GM03348 (cell line): ENCODE data around the gene MOAP1.
A peak's percentile ranks its signal among the peaks of the same experiment; 100 is the strongest.
"Not testable (repeated sequence)": the region's sequence is repeated elsewhere in the genome, so short reads cannot be mapped to it uniquely, and the experiment has no call there.

Source experiments
- DNase-seq: peaks from one replicate; pipeline ENCODE4 v3.0.0; 2012; ENCODE audit warnings: low spot score

Gene MOAP1, protein sequence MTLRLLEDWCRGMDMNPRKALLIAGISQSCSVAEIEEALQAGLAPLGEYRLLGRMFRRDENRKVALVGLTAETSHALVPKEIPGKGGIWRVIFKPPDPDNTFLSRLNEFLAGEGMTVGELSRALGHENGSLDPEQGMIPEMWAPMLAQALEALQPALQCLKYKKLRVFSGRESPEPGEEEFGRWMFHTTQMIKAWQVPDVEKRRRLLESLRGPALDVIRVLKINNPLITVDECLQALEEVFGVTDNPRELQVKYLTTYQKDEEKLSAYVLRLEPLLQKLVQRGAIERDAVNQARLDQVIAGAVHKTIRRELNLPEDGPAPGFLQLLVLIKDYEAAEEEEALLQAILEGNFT

DNA sequence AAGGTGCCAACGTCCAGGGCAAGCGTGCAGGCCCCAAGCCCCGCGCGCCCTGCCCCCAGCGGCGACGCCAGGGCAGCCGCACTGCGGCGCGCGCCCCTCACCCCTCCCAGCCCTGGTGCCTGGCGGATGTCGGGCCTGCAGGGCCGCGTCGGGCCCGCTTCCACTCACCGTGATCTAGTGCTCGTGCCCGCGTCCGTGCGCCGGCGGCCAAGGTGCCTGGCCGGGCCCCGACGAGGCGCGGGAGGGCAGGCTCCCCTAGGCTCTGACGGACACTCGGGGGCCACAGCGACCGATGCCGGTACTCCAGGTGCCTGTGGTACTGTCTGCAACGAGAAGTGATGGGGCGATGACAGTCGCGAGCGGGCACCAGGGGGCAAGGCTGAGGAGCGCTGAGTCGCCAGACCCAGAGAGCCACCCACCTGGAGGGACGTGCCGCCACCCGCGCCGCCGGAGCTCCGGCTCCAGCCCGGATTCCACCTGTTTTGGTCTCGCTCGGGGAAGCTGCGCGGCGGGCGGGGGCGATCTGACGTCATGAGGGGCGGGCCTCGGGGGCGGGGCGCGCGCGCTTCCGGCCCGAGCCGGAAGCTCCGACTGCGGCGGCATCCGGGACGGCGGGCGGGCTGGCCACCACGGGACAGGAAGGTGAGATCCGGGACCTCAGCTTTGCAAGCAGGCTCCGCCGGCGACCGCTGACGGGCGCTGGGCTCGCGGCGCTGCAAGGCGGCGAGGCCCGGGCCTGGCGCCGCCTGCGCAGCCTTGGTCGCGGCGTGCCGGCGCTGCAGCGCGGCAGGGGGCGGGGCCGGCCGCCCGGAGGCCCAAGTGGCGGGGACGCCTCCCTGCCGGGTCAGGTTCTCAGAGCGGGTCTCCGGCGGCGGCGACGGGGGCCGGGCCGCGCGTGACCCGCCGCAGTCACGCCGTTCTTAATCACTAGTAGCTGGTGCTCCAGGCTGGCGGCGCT is at the start of gene MOAP1, which contains the start of gene LYSET:
Gene MOAP1, minus strand, starts transcription at position 507 of the 958 bp plus-strand sequence. CDS start 655 bp downstream, outside the sequence.
Gene LYSET, plus strand, starts transcription at position 927 of the 958 bp plus-strand sequence. CDS start 89 bp downstream, outside the sequence.
- peak; percentile 96 for DNase-seq

DNA sequence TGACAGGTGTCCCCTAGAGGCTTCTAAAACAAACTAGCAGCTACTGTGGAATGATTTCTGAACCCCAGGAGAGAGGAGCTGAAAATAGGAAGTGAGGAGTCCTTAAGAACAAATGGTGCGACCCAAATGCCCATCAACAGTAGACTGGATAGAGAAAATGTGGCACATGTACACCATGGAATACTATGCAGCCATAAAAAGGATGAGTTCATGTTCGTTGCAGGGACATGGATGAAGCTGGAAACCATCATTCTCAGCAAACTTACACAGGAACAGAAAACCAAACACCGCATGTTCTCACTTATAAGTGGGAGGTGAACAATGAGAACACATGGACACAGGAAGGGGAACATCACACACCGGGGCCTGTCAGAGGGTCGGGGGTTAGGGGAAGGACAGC is 48.4 kb upstream of the MOAP1 start:
- not testable (repeated sequence) for DNase-seq

- DNase-seq: no peak
Observed at GRCh38 chr14:93232159-93232558, 47.5 kb upstream of the MOAP1 start.

GRCh38 chr14:93231129-93231979 is 46.7 kb upstream of the MOAP1 start:
- peak; percentile 78 for DNase-seq

GRCh38 chr14:93230539-93230938 is 45.8 kb upstream of the MOAP1 start:
- no peak for DNase-seq

- DNase-seq: no peak
Observed at GRCh38 chr14:93228550-93228949, 43.9 kb upstream of the MOAP1 start.

DNA sequence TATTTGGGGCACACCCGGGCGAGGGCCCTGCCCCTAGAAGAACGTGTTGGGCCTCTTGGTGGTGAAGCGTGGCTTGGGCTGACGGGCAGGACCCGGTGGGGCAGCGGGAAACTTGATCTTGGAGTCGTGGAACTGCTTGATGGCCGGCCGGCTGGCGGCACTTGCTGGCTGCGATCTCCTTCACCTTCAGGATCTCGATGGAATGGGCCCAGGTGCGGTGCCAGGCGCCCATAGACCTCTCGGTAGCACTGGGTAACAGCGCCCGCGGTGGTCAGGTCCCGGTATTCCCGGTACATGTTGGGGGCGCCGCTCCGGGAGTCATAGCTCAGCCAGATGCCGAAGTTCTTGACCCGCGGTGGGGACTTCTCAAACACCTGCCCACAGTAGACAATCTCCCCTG is 38.9 kb upstream of the MOAP1 start:
- DNase-seq: no peak

- no peak for DNase-seq
Observed at GRCh38 chr14:93220509-93220908, 35.8 kb upstream of the MOAP1 start.

GRCh38 chr14:93219103-93219726 is 34.5 kb upstream of the MOAP1 start:
- peak; percentile 42 for DNase-seq

- DNase-seq: no peak
Observed at GRCh38 chr14:93214598-93214997, 29.9 kb upstream of the MOAP1 start.

- DNase-seq: no peak
Observed at GRCh38 chr14:93212432-93212831, 27.7 kb upstream of the MOAP1 start.

DNA sequence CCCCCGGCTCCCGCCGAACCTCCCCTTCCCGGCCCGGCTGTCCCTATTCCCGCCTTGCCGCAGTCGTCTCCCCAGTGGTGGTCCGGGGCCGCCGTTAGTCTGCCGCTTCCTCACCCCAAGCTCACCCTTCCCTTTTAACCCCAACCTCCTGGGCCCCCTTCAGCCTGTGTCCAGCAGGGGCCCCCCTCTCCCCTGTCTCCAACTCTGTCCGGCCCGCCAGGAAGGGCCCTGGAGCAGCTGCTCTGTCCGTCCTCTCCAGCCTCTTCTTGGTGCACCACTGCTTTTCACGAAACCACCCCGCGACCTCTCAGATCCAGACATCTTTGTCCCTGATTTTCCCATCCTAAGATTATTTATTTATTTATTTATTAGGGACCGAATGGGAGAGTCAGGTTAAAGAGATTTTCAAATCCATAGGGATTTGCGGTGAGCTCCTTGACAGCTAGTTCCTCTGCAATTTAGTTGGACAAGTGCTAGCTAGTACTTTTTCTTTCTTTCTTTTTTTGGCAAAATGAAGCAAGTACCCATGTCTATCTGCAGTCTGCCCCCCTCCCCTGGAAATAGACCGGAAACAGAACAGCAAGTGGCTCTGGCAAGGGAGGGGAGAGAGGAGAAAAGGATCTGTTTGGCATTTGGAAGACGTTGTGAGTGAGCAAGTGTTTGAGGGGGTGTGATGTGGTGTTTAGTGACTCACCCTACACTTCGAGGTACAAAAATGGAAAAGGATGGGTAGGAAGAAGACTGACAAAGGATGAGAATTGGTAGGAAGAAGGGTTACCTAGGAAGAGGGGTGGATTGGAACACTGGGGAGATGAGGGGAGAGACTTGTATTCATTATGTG is 23.0 kb upstream of the MOAP1 start:
- peak; percentile 74 for DNase-seq

GRCh38 chr14:93206793-93207467 is 22.2 kb upstream of the MOAP1 start, which contains the start of the genes GON7 and UBR7:
TSS of gene GON7 (minus strand) at chr14:93207065. CDS start at chr14:93207037, 28 bp downstream.
TSS of gene UBR7 (plus strand) at chr14:93207256. CDS start at chr14:93207292, 36 bp downstream.
- DNase-seq: peak; percentile 98

GRCh38 chr14:93201155-93201704 is 16.5 kb upstream of the MOAP1 start:
- no peak for DNase-seq

DNA sequence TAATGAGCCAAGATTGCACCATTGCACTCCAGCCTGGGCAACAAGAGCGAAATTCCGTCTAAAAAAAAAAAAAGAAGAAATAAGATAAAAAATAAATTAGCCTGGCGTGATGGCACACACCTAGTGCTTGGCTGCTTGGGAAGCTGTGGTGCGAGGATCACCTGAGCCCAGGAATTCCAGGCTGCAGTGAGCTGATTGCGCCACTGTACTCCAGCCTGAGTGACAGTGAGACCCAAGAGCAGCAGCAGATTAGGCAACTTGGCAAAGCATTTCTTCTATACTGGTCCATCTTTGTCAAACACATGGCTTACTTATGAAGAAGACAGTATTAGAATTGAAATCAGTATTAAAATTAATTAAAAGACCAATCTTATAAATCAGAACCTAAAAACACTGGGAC is 15.9 kb upstream of the MOAP1 start:
- no peak for DNase-seq

DNA sequence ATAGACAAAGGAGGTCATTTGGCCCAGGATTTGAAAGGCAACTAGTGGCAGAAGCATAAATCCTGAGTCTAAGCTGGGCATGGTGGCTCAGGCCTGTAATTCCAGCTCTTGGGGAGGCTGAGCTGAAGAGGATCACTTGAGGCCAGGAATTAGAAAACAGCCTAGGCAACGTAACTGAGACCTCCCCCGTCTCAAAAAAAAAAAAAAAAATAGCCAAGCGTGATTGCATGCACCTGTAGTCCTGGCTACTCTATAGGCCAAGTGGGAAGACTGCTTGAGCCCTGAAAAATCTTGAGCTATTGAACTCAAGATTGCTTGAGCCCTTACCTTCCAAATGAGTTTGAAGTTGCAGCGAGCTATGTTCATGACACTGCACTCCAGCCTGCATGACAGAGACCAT is 14.3 kb upstream of the MOAP1 start:
- DNase-seq: no peak

DNA sequence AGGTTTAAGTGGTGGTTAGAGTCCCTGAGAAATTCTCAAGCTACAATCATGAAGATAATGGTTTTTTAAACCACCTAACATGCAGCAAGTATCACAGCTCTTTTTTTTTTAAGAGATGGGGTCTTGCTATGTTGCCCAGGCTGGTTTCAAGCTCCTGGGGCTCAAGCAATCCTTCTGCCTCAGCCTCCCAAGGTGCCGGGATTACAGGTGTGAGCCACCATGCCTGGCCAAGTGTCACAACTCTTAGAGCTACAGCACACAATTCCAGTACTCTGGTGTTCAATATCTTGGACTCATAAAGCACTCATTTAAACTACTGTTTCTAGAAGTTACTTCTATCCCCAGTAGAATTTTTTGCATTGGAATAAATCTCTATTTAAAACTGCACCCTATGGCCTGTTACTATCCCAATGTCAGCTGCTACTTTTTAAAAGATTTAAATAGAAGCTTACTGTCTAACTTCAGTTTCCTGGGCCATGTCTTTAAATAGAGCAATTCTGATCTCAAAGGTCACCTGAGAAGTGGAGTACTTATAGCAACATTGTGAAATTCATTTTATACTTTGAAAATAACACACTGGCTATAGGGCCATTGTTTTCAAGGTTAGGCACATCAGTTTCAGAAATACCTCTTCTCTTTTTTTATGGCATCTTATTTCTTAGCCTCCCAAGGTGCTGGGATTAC is 10.8 kb upstream of the MOAP1 start:
- DNase-seq: no peak

DNA sequence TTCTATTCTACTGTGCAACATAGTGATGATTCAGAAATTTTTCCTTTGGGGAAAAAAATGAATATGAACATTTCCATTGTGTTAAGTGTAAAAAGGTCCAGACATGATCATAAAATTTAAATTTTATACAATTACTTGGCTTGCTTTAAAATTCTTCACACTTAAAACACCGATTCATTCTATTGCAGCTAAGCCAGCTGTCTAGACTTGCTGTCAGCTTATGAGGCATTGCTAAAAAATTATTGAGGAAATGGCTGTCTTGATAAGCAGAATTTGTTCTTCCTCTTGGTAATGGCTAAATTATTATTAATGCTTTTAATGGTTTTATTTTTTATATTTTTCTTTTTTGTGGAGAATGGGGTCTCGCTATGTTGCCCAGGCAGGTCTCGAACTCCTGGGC is 2.3 kb upstream of the MOAP1 start:
- no peak for DNase-seq

GRCh38 chr14:93186466-93186865 is 1.8 kb upstream of the MOAP1 start:
- DNase-seq: no peak
